GM21447 (cell line): ENCODE measurements around the gene TRERF1.

Source experiments
- ATAC-seq: cut with Tn5 transposase; IDR thresholded peaks from one replicate; pipeline ENCODE4 v1.9.1; 2021; ENCODE audit not compliant: unreplicated experiment

TRERF1 gene

DNA sequence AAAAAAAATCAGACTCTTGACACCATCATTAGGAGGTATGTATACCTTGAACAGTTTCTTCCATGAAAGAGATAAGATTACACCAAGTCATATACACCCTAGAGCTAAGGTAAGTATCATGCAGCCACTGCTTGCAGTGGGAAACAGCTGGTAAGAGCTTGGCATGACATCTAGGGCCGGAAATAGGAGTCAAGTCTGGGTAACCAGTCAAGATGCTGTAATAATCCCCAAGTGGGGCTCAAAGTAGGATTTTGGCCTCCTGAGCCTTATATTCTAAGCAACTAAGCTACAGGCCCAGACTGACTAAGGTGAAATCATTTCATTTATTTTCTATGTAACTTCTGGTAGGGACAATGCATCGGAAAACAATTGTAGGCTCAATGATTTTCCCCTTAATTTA lies 23.9 kb downstream of the TRERF1 start:
- ATAC-seq = no peak

DNA sequence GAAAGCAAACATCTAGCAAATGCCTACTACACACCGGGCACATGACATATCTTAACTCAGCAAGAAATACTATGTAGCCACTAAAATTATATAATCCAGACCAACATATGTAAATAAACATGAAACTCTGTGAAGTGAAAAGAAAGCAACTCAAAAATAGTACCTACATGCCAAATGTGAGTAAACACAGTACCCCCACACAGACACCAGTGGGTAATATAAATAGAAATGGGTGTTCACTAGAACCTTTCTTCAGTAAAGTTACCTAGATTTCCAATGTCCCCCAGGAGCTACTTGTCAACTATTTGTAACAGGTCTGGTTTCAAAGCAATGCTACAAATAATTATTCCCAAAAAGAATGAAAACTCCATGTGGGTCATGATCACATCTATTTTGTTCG lies 25.5 kb downstream of the TRERF1 start:
- ATAC-seq = no peak

DNA sequence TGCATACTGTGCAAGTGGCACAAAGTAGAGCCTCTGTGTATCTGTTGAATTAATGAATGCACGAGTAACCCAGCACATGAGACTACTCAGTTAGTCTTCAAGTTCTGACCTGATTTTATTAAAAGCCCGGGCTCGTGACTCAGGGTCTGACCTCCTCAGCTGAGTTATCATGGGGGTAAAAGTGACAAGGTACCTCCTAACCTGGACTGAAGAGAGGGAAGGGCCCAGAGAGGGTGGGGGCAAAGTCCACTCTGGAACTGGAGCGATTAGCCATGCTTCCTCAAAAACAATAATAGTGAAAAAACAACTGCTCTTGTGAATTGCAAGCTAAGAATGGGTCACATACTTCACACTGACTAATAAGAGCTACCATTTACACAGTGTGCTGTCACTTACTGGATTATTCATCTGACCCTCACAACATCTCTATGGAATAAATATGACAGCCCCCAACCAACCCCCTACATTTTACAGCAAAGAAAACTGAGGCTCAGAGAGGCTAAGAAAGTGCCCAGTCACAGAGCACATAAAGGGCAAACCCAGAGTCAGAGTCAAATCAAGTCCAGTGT lies 26.7 kb downstream of the TRERF1 start:
- ATAC-seq = no peak

DNA sequence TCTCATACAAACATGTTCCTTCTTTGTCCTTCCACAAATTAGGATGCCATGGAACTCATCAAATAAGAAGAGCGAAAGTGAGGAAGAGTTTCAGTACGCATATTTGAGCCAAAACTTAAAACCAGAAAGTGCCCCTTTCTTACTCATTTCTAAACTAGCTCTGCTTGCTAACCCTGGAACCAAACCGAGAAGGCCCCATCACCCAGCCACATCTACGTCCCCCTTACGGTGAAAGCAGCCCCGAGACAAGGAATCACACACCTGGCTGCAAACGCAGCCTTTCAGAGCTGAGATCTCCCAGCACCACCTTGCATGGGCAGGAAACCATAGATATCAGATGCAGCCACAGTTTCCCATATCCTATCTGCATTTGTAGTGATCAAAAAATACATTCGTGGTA lies 28.5 kb downstream of the TRERF1 start:
- no peak for ATAC-seq

DNA sequence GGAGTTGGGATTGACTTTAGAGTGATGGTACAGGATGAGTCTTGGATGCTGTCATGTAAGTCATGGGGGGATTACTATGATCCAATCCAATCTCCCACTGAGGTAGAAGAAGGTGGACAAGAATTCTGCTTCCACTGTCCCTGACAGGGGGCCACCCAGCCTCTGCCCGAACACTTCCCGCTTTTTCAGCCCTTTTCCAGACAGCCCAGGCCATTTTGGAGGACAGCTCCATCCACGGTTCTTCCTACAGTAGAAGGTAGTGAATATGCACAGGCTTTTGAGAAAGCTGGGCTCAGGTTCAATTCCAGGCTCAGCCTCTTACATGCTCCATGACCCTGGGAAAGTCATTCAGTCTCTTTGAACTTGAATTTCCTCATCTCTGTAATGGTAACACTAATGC lies 31.0 kb downstream of the TRERF1 start:
- no peak for ATAC-seq

DNA sequence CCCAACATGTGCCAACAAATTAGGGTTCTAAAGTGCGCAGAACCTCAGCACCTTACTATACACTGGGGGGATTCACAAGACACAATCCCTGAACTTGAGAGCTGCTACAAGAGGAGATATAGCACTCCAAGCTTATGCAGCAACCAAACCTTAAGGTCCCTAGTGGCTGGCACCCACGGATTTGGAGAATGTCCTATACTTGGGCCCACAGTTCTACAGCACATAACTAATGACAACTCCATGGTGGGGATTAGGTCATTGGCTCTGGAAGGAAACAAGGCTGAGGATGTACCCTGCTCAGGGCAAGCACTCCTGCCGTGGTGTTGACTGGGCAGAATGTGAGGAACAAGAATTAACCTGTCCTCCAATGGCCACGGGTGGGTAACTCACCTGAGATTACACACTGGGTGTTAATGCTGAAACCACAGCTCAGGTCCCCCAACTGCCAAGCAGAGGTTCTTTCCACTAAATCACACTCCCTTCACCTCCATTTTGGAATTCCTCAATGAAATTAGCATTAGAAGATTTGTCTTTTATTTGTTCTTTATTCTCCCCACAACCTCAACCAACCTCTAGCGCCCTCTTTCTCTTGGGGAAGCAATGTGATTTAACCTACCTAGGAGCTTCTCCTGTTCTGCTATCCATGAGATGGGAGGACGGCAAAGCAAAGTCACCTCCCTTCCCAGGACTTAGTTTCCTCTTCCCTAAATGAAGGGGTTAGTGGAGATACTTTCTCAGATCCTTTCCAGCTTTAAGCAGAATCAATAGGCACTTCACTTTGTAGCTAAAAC lies 32.0 kb downstream of the TRERF1 start:
- no peak for ATAC-seq

DNA sequence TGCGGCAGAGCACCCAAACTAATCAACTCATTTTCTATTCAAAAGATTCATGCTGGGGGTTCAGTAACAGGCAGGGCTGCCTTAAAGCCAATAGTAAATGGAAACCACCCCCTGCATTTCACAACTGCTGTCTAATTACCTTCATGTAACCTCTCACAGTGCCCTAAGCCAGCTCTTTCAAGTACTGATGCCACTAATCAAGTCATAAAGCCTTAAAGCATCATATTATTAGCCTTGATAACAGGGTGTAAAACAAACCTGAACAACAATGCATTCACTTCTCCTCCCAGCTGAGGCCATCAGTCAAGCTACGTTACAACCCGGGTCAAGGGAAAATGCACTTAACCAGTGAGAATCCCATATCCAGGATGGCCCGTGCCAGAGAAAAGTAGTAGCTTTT lies 33.0 kb downstream of the TRERF1 start:
- ATAC-seq = no peak

DNA sequence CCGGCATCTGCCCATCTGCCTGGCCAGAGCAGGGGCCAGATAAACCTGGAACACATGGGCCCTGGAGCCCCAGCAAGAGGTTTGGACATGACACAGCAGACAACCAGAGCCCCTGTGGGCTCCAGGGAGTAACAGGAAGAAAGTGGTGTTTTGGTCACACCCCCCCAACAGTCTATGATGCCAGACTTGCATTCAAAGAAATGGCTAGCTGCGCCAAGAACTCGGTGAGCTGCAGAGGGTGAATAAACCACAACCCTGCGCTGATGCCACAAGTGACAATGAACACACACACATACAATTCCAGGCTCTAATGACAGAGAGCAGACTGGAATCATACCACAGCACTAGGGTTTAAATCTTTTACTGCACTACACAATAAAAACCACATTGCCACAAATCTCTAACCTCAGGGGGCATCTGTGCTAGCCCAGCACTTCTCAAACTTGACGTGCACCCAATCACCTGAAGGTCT lies 34.0 kb downstream of the TRERF1 start:
- ATAC-seq = no peak

DNA sequence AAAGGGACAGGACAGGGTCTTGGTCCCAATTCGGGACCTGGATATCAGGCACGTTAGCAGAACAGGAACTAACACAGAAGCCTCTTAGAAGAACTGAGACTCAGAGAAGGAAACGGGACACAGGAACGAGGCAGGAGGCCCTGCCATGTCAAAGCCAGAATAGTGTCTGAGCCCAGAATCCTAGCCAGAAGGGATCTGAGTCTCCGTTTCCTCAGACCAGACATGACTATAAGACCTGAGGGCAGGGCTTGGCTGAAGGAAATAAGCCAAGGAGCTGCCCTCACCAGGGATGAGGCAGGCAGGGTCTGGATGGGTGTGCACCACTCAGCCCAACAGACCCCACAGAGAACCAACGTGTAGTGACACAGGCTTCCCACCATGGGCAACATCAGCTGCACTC lies 40.3 kb downstream of the TRERF1 start:
- ATAC-seq = no peak

DNA sequence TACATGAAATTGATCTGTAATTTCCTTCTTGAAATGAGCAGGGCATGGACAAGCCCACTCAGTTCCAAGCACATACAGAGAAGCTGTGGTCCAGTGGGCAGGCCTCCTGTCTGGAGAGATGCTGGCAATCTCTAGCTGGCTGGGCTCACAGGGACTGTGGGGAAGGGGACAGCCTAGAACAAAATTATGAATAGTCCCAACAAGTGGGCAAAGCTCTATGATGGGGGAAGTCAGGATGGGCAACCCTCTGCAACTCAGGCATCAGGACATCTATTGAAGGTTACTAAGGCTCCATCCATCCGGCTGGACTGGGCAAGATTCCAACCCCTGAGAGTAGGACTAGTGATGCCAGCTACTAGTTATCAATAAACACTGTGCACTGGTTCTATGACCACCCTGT lies 40.9 kb downstream of the TRERF1 start:
- ATAC-seq = no peak

DNA sequence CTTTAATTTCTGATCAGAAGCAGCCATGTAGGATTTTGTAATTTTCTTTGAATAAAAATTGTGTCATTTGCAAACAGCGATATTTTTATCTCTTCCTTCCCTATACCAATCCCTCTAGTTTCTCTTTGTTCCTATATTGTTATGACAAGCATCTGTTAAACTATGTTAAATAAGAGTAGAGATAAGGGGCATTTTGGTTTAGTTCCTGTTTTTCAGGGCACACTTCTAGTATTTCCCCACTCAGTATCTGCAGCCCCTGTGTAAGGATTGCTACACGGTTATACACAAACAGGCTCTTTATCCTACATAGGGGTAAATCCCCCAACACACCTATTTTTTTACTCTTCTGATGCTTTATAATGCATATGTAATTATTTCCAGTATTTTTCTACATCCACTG lies 42.1 kb downstream of the TRERF1 start:
- ATAC-seq = no peak

DNA sequence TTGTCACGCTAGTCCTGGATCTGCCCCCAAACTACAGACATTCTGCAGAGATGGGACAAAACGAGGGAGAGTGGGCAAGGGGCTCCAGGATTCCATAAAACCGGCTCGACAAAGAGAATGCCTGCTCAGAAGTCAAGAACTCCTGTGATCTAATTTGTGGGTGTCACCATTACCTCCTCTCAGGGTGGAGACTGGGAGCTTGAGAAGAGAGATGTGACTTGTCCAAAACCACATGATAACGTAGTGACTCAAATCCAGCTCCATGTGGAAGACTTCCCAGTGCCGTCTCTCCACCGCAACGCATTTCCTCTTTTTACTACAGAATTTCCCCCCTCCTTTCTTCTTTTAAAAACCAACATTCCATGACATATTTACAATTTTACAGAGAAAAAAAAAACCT lies 44.3 kb downstream of the TRERF1 start:
- ATAC-seq = no peak

DNA sequence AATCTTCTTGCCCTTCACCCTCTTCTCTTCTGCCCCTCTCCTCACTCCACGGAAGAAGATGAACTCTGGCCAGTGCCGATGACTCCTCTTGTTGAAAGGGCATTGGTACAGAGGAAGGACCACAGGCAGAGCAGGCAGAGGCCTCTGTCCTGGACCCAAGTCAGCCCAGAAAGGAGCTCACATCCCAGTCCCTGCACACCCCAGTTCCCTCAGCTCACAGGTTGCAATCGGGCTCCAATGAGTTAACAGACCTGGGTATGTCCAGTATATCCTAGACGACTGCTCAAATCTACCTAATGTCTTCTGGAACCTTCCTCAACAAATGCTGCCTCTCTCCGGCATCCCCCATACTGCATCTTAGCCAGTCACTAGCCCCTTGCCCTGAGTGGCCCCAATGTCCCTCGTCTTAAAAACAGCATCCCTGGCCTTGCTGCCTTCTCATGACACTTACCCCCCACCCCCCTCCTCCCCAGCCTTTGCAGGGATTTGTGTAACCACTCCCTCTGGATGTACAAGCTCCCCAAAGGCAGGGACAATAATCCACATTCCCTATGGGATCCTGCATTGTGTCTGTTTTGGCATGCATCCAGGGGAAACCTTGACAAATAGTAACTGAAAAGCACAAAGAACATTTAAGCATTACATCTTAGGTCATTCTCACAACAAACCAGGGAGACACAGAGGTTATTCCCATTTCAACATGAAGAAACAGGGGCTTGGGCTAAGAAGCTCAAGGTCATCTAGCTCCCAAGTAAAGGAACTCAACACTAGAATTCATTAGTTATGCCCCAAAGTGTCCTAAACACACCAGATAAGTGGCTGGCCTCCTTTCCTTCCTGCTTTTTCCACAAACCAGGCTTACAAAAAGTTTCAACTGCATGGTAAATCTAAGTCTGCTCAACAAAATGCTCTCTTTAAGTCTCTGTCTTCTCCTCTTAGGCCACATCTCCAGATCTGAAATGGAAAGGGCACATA lies 45.1 kb downstream of the TRERF1 start:
- ATAC-seq = no peak

DNA sequence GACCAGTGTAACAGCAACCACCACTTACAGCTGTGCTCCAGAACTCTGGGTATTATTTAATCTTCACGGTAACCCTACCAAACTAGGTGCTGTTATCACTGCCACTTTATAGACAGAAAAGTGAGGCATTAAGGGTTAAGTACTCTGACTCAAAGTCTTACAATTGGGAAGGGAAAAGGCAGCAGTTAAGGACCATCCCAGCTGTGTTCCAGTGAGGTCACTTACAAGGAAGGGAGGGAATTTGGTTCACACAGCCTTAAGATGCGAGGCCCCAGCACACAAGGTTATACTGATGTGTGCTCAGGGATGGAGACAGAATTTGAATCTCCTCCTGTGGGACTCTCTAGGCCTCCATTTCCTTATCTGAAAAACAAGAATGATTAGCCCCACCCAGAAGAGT lies 46.7 kb downstream of the TRERF1 start:
- no peak for ATAC-seq

DNA sequence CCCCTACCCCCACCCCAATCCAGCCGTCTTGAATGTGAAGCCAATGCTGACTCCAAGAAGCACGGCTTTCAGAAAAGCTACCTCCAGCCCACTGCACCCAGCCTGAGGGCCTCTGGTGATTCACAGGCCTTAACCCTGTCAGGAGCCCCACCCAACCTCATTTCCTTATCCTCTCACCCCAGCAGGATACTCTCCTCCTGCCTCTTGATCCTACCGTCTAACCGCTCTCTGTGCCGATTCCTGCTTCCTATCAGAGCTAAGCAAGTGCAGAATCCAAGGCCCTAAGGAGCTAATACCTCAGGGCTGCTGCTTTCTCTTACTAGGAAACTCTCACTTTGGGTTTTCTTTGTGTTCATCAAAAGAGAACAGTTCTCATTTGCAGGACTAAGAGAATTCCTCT lies 47.2 kb downstream of the TRERF1 start:
- no peak for ATAC-seq

DNA sequence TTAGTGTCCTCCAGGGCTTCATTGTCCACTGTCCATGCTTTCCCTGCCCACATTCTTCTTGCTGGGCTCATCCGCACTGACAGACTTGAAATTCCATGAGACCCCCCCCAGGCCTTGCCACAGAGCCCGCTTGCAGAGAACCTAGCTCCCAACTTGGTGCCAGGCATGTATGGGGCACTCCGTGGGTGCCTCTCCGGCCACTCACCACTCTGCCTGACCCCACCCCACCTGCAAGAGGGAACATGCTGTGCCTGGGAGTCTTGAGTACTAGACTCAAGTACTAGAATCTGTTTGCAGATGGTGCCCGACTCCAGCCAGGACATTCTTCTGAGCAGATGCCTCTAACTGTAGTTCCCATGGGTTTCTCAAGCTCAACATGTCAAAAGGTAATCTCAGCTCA lies 47.9 kb downstream of the TRERF1 start:
- no peak for ATAC-seq

DNA sequence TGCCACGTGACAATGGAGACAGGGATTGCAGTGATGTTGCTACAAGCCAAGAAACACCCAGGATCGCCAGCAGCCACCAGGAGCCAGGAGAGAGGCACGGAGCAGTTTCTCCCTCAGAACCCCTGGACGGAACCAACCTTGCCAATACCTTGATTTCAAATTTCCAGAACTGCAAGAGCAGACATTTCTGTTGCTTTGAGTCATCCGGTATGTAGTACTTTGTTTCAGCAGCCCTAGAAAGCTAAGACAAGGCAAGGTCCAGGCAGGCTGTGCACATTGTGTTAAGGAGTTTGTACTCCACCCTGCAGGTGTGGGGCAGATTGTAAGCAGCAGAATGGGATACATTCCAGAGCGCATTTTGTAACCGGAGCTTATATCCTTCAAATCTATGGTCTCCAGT lies 48.3 kb downstream of the TRERF1 start:
- no peak for ATAC-seq

DNA sequence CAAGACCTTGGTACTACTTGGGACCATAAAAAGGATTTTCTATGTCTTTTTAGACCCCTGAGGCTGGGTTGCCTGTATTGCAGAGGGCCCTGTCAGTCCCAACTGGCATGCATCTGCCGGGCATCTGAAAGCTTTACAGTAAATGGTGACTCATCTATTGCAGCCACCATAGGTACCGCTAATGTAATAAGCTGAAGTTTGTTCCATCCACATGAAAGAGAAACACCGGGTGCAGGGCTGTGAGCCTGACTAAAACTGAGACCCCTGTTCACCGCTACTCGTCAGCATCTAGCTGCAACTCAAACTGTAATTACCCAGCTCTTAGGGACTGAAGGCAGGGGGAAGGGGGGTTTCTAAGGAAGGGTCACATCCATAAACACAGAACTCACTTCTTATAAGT lies 49.5 kb downstream of the TRERF1 start:
- ATAC-seq = peak; percentile 84

DNA sequence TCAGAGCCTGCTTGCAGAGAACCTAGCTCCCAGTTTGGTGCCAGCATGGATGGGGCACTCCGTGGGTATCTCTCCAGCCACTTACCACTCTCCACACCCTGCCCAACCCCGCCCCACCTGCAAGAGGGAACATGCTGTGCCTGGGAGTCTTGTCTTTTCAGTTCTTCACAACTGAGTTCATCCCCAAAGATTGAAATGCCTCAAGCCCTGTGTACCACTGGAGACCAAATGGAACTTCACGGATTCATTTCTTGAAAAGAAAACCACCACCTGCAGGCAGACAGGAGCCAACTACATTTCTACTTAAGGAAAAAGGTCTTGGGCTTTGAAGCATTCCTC lies 50.1 kb downstream of the TRERF1 start:
- ATAC-seq = no peak

DNA sequence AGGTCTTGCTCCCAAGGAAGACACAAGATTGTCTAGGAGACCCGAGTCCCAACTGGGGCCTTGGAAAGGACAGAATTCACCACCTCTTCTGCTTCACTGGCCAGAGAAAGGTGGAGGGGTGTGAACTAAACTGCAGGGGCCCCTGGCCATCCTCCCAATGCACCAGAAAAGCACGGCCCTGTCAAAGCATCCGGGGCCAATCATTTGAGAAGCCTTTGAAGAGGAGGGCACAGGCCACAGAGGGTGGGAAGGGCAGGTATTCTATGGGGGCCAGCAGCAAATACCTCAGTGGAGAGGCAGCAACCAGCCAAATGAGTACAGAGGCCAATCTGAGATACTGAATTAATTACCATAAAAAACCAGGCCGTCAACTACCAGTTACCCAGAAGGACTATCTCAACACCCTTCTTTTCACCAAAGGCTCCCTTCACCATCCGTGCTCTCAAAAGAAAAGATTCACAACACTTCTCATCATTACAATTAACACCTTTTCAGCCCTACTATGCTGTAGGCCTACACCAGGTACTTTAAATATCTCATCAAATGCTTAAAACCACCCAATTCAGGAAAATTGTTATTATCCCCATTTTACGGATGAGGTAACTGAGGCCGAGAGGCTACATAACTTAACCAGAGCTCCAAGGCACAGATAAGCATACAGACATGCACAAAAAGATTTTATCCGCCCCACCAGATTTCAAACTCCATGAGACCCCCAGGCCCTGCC lies 50.7 kb downstream of the TRERF1 start:
- ATAC-seq = no peak

DNA sequence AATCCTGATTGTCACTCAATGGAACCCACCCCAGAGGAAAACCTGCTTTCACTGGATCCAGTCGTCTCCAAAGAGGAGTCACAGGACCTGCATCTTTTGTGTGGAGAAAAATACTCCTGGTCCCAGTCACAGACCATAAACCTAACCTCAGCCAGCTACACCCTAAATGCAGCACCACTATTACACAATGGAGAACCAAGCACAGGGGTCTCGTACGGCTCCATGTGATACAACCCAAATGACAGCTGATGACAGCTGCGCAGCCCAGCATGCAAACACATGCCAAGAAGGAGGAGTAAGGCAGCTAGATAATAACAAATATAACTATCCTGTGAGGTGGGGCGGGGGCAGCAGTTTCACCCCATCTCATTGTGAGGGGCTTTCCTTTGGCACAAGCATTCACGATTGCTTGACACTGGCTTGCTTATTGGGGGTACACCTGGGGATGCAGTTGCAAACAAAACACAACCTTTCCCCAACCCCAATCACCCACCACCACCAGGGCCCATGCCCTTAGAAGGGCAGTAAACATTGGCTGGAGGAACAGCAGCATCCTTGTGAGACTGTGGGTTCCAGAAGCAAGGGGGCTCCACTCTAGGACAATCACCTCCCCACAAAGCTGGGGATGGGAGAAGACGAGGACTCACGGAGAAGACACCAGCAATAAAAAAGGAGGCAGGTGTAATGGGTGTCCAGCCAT lies 51.5 kb downstream of the TRERF1 start:
- ATAC-seq = no peak
